Stimulated activated memory B cell treated with anti-CD40 and anti-IgM and Interleukin-4, amounts not matched to agents 10 μg/mL and 1 μg/mL and 100 μg/mL, for 72 hours (primary cell): ENCODE measurements around the gene CELF5.
"Not testable (repeated sequence)": the region's sequence is repeated elsewhere in the genome, so short reads cannot be mapped to it uniquely, and the experiment has no call there.

Experiments
- ATAC-seq: fragments of 150-1000 bp; cut with Tn5 transposase; 2 replicates; pipeline ENCODE4 v1.10.0; 2021
- H3K27ac Mint-ChIP-seq: one replicate; pipeline ENCODE4 v1.8.0; 2022; ENCODE audit warnings: mild to moderate bottlenecking, mixed read lengths
- H3K27me3 Mint-ChIP-seq: one replicate; pipeline ENCODE4 v1.8.0; 2022; ENCODE audit warnings: mixed read lengths
- H3K36me3 Mint-ChIP-seq: one replicate; pipeline ENCODE4 v1.8.0; 2022; ENCODE audit warnings: mixed read lengths
- H3K4me1 Mint-ChIP-seq: one replicate; pipeline ENCODE4 v1.8.0; 2022; ENCODE audit warnings: mixed read lengths
- H3K4me3 Mint-ChIP-seq: one replicate; pipeline ENCODE4 v1.8.0; 2022; ENCODE audit warnings: mild to moderate bottlenecking, moderate library complexity, mixed read lengths
- H3K9me3 Mint-ChIP-seq: one replicate; pipeline ENCODE4 v1.8.0; 2022; ENCODE audit warnings: mixed read lengths

The CELF5 gene

DNA sequence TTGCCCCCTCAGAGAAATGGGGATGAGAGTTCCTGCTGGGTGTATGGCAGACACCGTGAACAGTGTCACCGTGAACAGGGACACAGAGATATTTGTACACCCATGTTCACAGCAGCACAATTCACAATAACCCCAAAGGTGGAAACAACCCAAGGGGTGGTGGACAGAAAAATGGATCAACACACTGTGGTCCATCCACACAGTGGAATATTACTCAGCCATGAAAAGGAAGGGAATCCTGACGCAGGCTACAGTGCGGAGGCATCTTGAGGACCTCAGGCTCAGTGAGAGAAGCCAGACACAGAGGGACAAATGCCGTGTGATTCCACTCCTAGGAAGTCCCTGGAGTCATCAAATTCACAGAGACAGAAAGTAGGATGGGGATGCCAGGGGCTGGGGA lies 7.6 kb upstream of the CELF5 start:
- H3K27ac Mint-ChIP-seq = no peak overlapping the region
- H3K4me1 Mint-ChIP-seq = peaks cover 14% of the 10 kb centered on the region
- no peak overlapping the region for H3K4me3 Mint-ChIP-seq
- H3K36me3 Mint-ChIP-seq = peaks cover 6% of the 10 kb centered on the region
- no peaks in the 10 kb centered on the region for H3K27me3 Mint-ChIP-seq
- H3K9me3 Mint-ChIP-seq = no peaks in the 10 kb centered on the region
- no peak for ATAC-seq

DNA sequence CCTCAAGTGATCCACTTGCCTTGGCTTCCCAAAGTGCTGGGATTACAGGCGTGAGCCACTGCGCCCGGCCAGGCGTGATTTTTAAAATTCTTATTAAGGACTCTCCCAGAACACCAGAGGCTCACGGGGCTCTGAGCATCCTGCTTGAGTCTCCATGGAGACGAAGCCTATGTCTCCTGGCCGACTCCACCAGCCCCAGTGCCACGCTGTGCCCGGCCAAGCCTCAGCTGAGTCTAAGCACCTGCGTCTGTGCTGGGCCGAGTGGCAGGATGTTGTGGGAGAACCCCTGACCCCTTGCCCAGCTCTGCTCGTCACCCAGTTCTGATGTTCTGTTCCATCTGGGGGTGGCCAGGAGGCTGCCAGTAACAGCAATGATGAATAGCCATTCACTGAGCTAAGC lies 3.9 kb upstream of the CELF5 start:
- no peaks in the 10 kb centered on the region for H3K9me3 Mint-ChIP-seq
- no peaks in the 10 kb centered on the region for H3K4me1 Mint-ChIP-seq
- no peak overlapping the region for H3K27ac Mint-ChIP-seq
- no peak for ATAC-seq
- H3K27me3 Mint-ChIP-seq = peaks cover 18% of the 10 kb centered on the region
- no peak overlapping the region for H3K4me3 Mint-ChIP-seq
- H3K36me3 Mint-ChIP-seq = no peaks in the 10 kb centered on the region

DNA sequence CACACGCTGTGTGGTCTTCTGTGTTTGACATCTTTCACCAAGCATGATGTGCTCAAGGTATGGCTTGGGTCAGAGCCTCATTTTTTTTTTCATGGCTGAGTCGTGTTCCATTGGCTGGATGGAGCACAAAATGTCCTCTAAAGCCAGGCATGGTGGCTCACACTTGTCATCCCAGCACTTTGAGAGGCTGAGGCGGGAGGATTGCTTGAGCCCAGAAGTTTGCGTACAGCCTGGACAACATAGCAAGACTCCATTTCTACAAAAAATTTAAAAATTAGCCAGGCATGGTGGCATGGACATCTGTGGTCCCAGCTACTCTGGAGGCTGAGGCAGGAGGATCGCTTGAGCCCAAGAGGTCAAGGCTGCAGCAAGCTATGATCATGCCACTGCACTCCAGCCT lies 2.9 kb upstream of the CELF5 start:
- not testable (repeated sequence) for H3K9me3 Mint-ChIP-seq, H3K4me3 Mint-ChIP-seq, H3K4me1 Mint-ChIP-seq, H3K27ac Mint-ChIP-seq, H3K36me3 Mint-ChIP-seq, ATAC-seq
- peaks cover 28% of the 10 kb centered on the region for H3K27me3 Mint-ChIP-seq

DNA sequence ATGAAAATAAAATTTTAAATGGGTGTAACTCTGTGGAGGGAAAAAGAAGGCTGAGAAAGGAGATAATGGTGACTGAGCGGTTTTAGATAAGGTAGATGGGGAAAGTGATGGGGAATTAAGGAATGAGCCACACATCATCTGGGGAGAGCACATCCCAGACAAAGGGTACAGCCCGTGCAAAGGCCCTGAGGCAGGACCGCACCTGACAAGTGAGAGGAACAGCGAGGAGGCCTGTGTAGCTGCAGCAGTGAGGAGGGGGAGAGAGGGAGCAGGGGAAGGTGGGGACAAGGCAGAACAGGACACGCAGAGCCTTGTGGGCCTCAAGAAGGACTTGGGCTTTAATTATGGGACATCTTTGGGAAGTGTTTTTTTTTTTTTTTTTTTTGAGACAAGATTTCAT lies 1.8 kb upstream of the CELF5 start:
- Mint-ChIP-seq H3K27me3 (peaks cover 39% of the 10 kb centered on the region), H3K27ac (no peak overlapping the region), H3K9me3 (no peaks in the 10 kb centered on the region), H3K4me1 (peaks cover 12% of the 10 kb centered on the region), H3K36me3 (no peaks in the 10 kb centered on the region), H3K4me3 (no peak overlapping the region)
- no peak for ATAC-seq

DNA sequence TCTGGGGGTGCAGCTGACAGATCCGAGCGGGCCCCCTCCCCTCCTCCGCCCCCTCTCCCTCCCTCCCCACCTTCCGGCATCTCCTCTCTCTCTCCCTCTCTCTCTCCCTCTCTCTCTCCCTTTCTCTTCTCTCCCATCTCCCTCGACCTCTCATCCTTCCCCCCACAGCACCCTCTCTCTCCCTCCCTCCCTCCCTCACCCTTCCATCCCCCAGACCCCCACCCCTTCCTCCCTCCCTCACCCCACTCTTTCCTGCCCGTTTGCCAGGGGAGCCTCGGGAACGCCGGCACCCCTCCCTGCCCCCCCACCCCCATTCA lies 666 bp downstream of the CELF5 start:
- H3K36me3 Mint-ChIP-seq = no peaks in the 10 kb centered on the region
- no peaks in the 10 kb centered on the region for H3K9me3 Mint-ChIP-seq
- peaks cover 47% of the 10 kb centered on the region for H3K27me3 Mint-ChIP-seq
- ATAC-seq = peak; percentile 7
- no peak overlapping the region for H3K27ac Mint-ChIP-seq
- peaks cover 17% of the 10 kb centered on the region for H3K4me1 Mint-ChIP-seq
- H3K4me3 Mint-ChIP-seq = peak overlapping the region; percentile 64

DNA sequence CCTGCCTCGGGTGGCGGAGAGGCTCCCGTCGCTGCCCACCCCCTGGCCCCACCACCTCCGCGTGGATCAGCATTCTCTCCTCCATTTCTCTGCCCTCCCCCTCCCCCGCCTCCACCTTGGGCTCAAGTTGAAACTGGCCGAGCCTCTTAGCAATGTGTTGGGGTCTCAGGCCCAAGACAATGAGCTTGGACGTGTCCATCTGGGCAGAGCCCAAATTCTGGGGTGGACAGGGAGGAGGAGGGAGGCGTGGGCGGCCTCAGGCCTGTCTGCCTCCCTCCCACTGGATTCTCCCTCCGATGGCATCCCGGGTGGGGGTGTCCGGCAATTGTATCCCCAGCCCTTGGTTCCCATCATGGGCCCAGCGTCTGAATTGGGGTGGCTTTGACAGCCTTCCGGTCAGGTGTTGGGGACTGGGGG lies 1.2 kb downstream of the CELF5 start:
- ATAC-seq = no peak
- no peak overlapping the region for H3K4me3 Mint-ChIP-seq
- H3K9me3 Mint-ChIP-seq = no peaks in the 10 kb centered on the region
- H3K36me3 Mint-ChIP-seq = no peaks in the 10 kb centered on the region
- H3K27ac Mint-ChIP-seq = no peak overlapping the region
- H3K27me3 Mint-ChIP-seq = peaks cover 47% of the 10 kb centered on the region
- H3K4me1 Mint-ChIP-seq = peaks cover 17% of the 10 kb centered on the region

DNA sequence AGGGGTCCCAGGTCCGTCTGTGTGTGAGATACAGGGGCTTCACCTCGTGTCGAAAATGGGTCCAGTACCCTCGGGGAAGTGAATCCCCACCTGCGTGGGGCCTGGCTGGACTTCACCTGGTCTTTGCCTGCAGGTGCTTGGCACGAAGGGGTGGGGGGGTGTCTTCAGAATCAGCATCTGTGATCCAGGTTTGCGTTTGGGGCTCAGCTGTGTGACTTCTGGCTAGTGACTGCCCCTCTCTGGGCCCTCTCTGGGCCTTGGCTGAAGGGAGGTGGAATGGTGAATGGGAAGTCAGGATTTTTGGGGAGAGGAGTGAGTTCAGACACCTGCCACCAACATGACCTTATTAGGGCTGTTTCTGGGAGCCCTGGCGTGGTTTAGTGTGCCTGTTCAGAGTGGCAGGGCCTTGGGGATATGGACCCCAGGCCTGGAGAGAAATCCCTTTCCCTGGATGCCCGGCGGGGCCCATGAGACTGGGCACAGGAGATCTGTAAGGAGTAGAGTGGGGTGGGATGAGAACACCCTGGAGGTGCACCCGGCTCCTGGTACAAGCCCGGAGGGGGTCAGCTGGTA lies 2.7 kb downstream of the CELF5 start:
- peaks cover 47% of the 10 kb centered on the region for H3K27me3 Mint-ChIP-seq
- no peak overlapping the region for H3K4me3 Mint-ChIP-seq
- ATAC-seq = no peak
- H3K4me1 Mint-ChIP-seq = peaks cover 17% of the 10 kb centered on the region
- H3K27ac Mint-ChIP-seq = no peak overlapping the region
- H3K36me3 Mint-ChIP-seq = no peaks in the 10 kb centered on the region
- H3K9me3 Mint-ChIP-seq = no peaks in the 10 kb centered on the region

DNA sequence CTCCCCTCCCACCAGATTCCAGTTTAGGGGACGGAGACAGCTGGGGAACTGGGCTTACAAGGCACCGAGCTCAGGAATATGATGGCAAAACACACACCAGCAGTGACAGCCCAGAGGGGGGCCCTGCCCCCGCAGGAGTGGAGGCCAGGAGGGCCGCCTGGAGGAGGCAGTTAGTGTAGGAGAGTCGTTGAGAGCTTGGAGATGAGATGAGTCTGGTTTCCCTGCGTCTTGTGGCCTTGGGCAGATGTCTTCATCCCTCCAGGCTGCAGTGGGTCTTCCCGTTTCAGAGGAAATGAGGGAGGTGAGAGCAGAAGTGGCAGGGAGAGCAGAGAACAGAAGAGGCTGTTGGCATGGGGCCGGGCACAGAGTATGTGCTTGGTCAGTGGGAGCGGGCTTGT lies 4.9 kb downstream of the CELF5 start:
- peaks cover 17% of the 10 kb centered on the region for H3K4me1 Mint-ChIP-seq
- no peak overlapping the region for H3K4me3 Mint-ChIP-seq

DNA sequence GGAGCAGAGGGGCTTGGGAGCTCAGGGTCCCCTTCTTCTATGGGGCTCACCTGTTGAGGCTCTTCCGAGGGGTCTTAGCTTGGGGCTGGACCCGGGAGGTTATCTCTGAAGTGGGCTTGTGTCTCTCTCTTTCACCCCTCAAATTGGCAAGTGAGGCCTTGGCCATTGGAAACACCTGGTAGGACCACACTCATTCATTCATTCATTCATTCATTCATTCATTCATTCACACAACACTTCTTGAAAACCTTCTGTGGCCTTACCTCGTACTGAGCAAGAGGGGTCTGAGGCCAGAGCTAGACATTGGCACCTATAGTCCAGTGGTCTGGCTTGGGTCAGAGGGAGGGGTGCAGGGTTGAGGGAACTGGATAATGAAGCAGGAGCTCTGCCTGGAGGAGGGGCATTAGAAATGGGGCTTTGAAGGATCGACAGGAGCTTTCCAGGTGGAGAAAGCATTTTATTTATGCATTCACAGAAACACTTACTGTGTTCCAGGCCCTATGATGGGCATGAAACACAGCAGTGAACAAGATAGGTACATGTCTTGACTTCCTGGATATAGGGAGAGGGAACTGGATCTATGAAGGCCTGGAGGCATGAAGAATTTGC lies 5.5 kb downstream of the CELF5 start:
- peaks cover 54% of the 10 kb centered on the region for H3K27me3 Mint-ChIP-seq

More for the DNA sequence above, 4.9 kb downstream of the CELF5 start:
- no peaks in the 10 kb centered on the region for H3K9me3 Mint-ChIP-seq
- no peak overlapping the region for H3K27ac Mint-ChIP-seq
- peaks cover 51% of the 10 kb centered on the region for H3K27me3 Mint-ChIP-seq
- H3K36me3 Mint-ChIP-seq = no peaks in the 10 kb centered on the region
- no peak for ATAC-seq

DNA sequence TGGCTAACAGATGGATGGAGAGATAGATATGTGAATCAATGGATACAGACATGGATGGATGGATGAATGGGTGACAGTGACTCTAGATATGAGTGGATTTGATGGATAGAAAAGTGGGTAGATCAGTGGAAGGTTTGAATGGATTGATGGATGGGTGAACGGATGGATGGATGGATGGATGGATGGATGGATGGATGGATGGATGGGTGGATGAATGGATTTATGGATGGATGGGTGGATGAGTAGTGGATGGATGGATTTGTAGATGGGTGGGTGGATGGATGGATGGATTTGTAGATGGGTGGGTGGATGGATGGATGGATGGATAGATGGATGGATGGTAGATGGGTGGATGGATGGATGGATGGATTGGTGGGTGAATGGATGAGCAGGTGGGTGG lies 6.8 kb downstream of the CELF5 start:
- Mint-ChIP-seq H3K4me3 (no peak overlapping the region), H3K27ac (no peak overlapping the region), H3K27me3 (peaks cover 54% of the 10 kb centered on the region), H3K4me1 (peaks cover 17% of the 10 kb centered on the region), H3K36me3 (no peaks in the 10 kb centered on the region), H3K9me3 (peaks cover 6% of the 10 kb centered on the region)
- no peak for ATAC-seq

More for the DNA sequence above, 5.5 kb downstream of the CELF5 start:
- no peak for ATAC-seq
- Mint-ChIP-seq H3K9me3 (no peaks in the 10 kb centered on the region), H3K27ac (no peak overlapping the region), H3K4me1 (peaks cover 17% of the 10 kb centered on the region), H3K36me3 (no peaks in the 10 kb centered on the region), H3K4me3 (no peak overlapping the region)

DNA sequence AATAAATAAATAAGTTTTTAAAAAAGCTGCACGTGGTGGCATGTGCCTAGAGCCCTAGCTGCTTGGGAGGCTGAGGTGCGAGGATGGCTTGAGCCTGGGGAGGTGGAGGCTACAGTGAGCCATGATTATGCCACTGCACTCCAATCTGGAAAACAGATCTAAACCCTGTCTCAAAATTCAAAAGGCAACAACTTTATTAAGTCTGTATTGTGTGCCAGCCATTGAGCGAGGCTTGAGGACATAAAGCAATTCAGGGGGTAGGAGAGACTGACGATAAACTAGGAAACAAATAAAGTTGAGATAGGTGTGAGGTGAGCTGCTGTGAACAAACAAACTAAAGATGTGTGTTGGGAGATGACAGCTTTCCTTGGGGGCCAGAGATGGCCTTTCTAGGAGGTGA lies 8.7 kb downstream of the CELF5 start:
- H3K36me3 Mint-ChIP-seq = no peaks in the 10 kb centered on the region
- no peak overlapping the region for H3K4me3 Mint-ChIP-seq
- H3K9me3 Mint-ChIP-seq = peaks cover 6% of the 10 kb centered on the region
- H3K4me1 Mint-ChIP-seq = peaks cover 2% of the 10 kb centered on the region
- H3K27me3 Mint-ChIP-seq = peaks cover 37% of the 10 kb centered on the region
- no peak for ATAC-seq
- H3K27ac Mint-ChIP-seq = no peak overlapping the region

DNA sequence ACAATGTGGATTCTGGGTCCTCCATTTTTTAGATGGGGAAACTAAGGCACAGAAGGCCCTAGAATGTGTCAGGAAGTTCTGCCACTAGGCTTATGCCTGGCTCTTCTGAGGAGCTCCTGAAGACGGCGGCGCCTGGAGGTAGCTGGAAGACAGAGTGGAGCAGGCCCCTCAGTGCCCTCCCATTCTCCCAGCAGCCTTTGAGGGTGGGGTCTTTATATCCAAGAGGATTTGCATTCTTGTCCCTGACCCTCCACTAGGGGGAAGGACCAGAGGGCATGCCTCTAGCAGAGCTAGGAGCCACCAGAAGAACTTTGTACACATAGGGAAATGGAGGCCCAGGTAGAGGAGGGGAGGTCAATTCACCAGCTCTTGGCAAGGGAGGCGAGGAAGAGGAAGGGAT lies 9.4 kb downstream of the CELF5 start:
- Mint-ChIP-seq H3K36me3 (no peaks in the 10 kb centered on the region), H3K4me3 (no peak overlapping the region), H3K9me3 (peaks cover 6% of the 10 kb centered on the region), H3K27ac (no peak overlapping the region), H3K4me1 (no peaks in the 10 kb centered on the region), H3K27me3 (peaks cover 33% of the 10 kb centered on the region)
- ATAC-seq = no peak

DNA sequence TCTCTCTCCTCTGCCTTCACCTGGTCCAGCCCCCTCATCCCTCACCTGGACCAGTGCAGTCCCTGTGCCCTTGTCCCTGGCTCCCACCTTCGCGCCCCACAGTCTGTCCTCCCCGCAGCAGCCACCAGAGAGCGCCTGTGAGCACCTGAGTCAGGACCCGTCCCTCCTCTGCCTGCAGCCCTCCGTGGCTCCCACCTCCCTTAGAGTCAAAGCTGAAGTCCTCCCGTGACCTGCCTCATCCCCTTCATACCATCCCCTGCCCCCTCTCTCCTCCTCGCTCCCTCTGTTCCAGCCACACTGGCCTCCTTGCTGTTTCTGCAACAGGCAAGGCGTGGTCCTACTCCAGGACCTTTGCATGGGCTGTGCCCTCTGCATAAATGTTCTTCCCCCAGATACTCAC lies 10.3 kb downstream of the CELF5 start:
- no peaks in the 10 kb centered on the region for H3K36me3 Mint-ChIP-seq
- H3K4me3 Mint-ChIP-seq = no peak overlapping the region
- H3K27me3 Mint-ChIP-seq = peaks cover 39% of the 10 kb centered on the region
- no peaks in the 10 kb centered on the region for H3K4me1 Mint-ChIP-seq
- ATAC-seq = no peak
- H3K27ac Mint-ChIP-seq = no peak overlapping the region
- peaks cover 6% of the 10 kb centered on the region for H3K9me3 Mint-ChIP-seq

DNA sequence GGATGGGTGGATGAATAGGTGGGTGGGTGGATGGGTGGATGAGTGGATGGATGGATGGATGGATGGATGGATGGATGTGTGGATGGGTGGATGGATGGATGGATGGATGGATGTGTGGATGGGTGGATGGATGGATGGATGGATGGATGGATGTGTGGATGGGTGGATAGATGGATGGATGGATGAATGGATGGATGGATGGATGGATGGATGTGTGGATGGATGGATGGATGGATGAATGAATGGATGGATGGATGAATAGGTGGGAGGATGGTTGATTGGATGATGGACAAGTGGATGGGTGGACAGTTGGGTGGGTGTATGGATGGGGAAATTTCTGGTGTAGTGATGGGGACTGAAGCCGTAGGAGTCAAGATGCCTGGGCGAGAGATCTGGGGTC lies 11.1 kb downstream of the CELF5 start:
- H3K4me1 Mint-ChIP-seq, H3K36me3 Mint-ChIP-seq, H3K9me3 Mint-ChIP-seq, ATAC-seq, H3K4me3 Mint-ChIP-seq, H3K27ac Mint-ChIP-seq: not testable (repeated sequence)
- H3K27me3 Mint-ChIP-seq = peaks cover 47% of the 10 kb centered on the region

DNA sequence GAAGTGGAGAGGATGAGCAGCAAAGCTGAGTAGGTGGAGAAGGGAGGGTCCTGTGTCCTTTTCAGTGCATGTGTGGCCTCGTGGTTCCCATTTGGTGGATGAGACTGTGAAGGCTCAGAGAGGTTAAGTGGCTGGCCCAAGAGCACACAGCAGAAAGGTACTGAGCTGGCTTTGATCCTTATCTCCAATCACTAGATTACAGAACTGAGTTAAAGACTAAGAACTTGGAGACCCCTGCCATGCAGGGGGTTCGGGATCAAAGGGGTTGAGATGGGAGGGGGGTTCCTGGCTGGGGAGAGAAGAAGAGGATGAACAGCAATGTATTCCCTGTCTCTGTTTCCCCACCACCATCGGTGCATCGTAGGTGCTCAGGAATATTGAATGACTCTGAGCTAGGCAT lies 11.8 kb downstream of the CELF5 start:
- no peak overlapping the region for H3K4me3 Mint-ChIP-seq

DNA sequence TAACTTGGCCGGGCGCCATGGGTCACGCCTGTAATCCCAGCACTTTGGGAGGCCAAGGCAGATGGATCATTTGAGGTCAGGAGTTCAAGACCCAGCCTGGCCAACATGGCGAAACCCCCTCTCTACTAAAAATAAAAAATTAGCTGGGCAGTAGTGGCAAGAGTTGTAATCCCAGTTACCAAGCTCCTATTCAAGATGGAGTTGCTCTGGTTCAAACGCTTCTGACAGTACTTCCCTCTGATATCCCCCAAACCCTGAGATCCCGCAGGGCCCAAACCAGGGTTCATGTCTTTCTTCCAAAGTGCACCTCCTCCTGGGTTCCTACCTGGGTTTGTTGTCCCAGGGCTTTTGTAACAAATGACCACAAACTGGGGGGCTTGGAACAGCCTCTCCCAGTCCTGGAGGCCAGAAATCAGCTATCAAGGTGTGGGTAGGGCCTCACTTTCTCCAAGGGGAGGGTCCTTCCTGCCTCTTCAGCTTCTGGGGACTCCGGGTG lies 13.7 kb downstream of the CELF5 start:
- Mint-ChIP-seq H3K9me3 (peaks cover 6% of the 10 kb centered on the region), H3K27ac (no peak overlapping the region), H3K27me3 (peaks cover 45% of the 10 kb centered on the region), H3K4me1 (no peaks in the 10 kb centered on the region), H3K36me3 (no peaks in the 10 kb centered on the region), H3K4me3 (no peak overlapping the region)
- no peak for ATAC-seq

More for the DNA sequence above, 11.8 kb downstream of the CELF5 start:
- Mint-ChIP-seq H3K36me3 (no peaks in the 10 kb centered on the region), H3K9me3 (peaks cover 6% of the 10 kb centered on the region), H3K27me3 (peaks cover 48% of the 10 kb centered on the region), H3K4me1 (no peaks in the 10 kb centered on the region), H3K27ac (no peak overlapping the region)
- ATAC-seq = no peak
